H7 (cell line): ENCODE results near the gene PTRH1. TPM values are rescaled to one million over a fixed set of nuclear protein-coding genes. Genes with fewer than 3 reads are reported as not detected.

Experiments
- total RNA-seq: library from RNA; depleted of rRNA; stranded (reverse); fragments of >200 nt; shearing (Covaris generic); gene quantifications from 2 replicates; pipeline ENCODE4 v1.2.3, GENCODE V29; 2014; rRNA removed

Gene PTRH1
- total RNA-seq, 1 experiment from 2014 or later, result 21.2 TPM

Other genes starting within 250 kb of the PTRH1 start
- 5.9 and 12.0 TPM in 2 replicates for gene STXBP1, start 103.4 kb downstream of the PTRH1 start, total RNA-seq
- gene CFAP157, start 8.7 kb downstream of the PTRH1 start, total RNA-seq, result not detected in 2 replicates
- 0.11 TPM in 1 of 2 replicates, not detected in the other for gene TTC16, start 416 bp upstream of the PTRH1 start, total RNA-seq
- 13.7 and 19.3 TPM in 2 replicates for gene TOR2A, start 19.6 kb upstream of the PTRH1 start, total RNA-seq
- gene SH2D3C, start 63.0 kb upstream of the PTRH1 start, total RNA-seq, result 0.26 and 0.42 TPM in 2 replicates
- gene CDK9, start 70.4 kb upstream of the PTRH1 start, total RNA-seq, result 51.5 and 56.6 TPM in 2 replicates
- 84.9 and 92.2 TPM in 2 replicates for gene FPGS, start 87.2 kb upstream of the PTRH1 start, total RNA-seq
- gene ENG, start 139.0 kb upstream of the PTRH1 start, total RNA-seq, result 1.4 and 1.8 TPM in 2 replicates
- 18.5 and 20.4 TPM in 2 replicates for gene AK1, start 162.0 kb upstream of the PTRH1 start, total RNA-seq
- gene ST6GALNAC6, start 183.9 kb upstream of the PTRH1 start, total RNA-seq, result 30.6 and 37.4 TPM in 2 replicates
- gene ST6GALNAC4, start 201.4 kb upstream of the PTRH1 start, total RNA-seq, result 18.5 and 24.6 TPM in 2 replicates
- 0.94 and 3.4 TPM in 2 replicates for gene PIP5KL1, start 215.1 kb upstream of the PTRH1 start, total RNA-seq
- 38.3 and 45.6 TPM in 2 replicates for gene DPM2, start 222.2 kb upstream of the PTRH1 start, total RNA-seq